Measurements from ENCODE around the gene CAPN12.

CAPN12 gene

DNA sequence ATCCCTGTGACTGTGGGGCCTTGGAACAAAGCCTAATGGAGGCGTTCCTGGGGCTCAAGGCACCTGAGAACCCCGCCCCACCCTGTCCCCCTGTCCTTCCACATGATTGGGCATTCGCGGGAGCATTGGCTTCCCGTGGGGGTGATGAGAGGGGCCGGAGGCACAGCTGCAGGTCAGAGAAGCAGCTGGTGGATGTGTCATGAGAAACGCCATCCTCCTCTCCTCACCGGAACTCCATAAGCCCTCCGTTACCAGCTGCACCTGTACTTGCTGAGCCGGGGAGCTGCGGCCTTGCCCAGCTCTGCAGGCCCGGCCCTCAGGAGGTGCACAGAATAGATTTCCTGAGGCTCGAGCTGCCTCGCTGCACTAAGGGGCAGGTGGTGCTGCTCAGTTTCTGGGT is 42.0 kb downstream of the CAPN12 start:
- Mint-ChIP-seq H3K27ac (peak overlapping the region in 1 of 2 donors; percentile 8), H3K27me3 (no peaks in the 10 kb centered on the region), H3K36me3 (ENCODE audit: insufficient read depth) (peaks cover 50% of the 10 kb centered on the region), H3K4me3 (no peak overlapping the region), H3K9me3 (no peaks in the 10 kb centered on the region), H3K4me1 (ENCODE audit: low read depth in 2 of 2) (peaks cover 25 to 26% of the 10 kb centered on the region in 2 donors)
- DNase-seq (no peak), ATAC-seq (replicated peaks) (no peak)

DNA sequence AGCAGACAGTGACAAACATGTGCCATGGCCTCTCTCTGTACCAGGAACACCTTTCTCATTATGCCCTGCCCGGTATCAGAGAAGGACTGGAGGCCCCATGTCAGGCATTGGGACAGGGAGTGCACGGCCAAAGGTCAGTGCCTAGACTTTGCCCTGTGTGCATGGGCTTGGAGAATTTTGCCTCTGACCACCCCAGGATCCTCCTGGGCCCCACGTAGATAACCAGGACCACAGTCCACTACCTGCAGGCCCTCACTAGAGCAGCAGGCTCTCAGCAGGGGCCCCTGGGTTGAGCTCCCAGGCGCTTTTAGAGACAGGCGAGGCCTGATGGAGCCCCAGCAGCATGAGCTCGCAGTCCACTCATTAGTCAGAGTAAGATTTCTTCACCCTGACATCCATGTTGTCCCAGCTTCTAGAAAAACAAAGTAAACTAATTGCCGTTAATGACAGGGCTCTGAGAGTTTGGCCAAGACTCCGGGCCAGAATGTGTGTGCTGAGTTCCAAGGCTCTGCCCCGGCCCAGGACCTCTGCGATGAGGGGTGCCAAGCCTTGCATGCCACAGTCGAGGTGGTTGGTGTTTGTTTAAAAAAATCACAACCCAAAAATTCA is 42.7 kb downstream of the CAPN12 start:
- no peak for ATAC-seq (replicated peaks)
- peaks cover 32 to 33% of the 10 kb centered on the region in 2 donors for H3K4me1 Mint-ChIP-seq (ENCODE audit: low read depth in 2 of 2)

DNA sequence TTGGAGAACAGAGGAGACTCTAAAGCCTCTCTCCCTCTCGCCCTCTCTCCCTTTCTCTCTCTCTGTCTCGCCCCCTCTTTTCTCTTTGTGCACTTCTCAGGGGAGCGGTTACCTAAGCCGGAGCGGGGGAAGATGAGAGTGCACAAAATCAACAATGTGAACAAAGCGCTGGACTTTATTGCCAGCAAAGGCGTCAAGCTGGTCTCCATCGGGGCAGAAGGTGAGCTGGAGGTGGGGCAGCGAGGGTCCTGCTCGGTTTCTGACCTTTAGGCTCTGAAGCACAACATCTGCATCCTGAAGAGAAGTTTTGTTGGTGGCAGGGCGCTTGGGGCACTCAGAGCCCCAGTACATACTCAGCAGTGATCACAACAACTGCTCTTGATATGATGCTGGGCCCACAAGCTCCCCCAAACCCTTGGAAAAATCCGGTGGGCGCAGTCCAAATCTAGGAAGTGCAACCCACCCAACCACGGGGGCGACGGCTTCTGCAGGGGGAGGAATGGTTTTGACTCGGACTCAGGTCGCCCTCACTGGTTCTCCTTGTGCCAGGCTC is 43.3 kb downstream of the CAPN12 start:
- Mint-ChIP-seq H3K27me3 (no peaks in the 10 kb centered on the region), H3K4me1 (ENCODE audit: low read depth in 2 of 2) (peaks cover 38 to 39% of the 10 kb centered on the region in 2 donors), H3K36me3 (ENCODE audit: insufficient read depth) (peaks cover 41% of the 10 kb centered on the region), H3K9me3 (no peaks in the 10 kb centered on the region), H3K27ac (peak overlapping the region in 1 of 2 donors; percentile 53), H3K4me3 (no peak overlapping the region)
- no peak for ATAC-seq (replicated peaks)
- DNase-seq, result no peak

More for the DNA sequence above, 42.7 kb downstream of the CAPN12 start:
- H3K27ac Mint-ChIP-seq, result no peak overlapping the region
- H3K9me3 Mint-ChIP-seq, result no peaks in the 10 kb centered on the region
- H3K27me3 Mint-ChIP-seq, result no peaks in the 10 kb centered on the region
- no peak for DNase-seq
- no peak overlapping the region for H3K4me3 Mint-ChIP-seq
- peaks cover 43% of the 10 kb centered on the region for H3K36me3 Mint-ChIP-seq (ENCODE audit: insufficient read depth)

DNA sequence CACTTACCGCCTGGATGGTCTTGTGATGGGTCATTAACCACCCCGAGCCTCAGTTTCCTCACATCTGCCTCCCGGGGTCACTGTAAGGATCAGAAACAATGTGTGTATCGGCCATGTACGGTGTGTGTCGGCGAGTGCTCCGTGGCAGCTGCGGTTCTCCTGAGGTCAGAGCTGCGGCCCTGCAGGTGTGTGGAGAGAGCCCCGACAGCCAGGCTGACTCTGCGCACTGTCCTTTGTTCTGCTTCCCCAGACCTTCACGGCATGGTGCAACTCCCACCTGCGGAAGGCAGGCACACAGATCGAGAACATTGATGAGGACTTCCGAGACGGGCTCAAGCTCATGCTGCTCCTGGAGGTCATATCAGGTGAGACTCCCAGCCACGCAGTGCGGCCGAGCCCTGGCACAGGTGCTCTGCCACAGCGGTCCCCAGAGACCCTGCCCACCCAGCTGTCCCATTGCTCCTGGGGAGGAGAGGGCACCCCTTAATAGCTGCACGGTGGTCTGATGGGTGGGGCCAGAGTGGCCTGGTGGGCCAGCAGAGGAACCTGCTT is 43.8 kb downstream of the CAPN12 start:
- Mint-ChIP-seq H3K27ac (peak overlapping the region in 1 of 2 donors; percentile 92), H3K4me1 (ENCODE audit: low read depth in 2 of 2) (peaks cover 43 to 45% of the 10 kb centered on the region in 2 donors), H3K36me3 (ENCODE audit: insufficient read depth) (peaks cover 42% of the 10 kb centered on the region), H3K9me3 (no peaks in the 10 kb centered on the region), H3K27me3 (no peaks in the 10 kb centered on the region), H3K4me3 (no peak overlapping the region)
- DNase-seq (no peak), ATAC-seq (replicated peaks) (no peak)

DNA sequence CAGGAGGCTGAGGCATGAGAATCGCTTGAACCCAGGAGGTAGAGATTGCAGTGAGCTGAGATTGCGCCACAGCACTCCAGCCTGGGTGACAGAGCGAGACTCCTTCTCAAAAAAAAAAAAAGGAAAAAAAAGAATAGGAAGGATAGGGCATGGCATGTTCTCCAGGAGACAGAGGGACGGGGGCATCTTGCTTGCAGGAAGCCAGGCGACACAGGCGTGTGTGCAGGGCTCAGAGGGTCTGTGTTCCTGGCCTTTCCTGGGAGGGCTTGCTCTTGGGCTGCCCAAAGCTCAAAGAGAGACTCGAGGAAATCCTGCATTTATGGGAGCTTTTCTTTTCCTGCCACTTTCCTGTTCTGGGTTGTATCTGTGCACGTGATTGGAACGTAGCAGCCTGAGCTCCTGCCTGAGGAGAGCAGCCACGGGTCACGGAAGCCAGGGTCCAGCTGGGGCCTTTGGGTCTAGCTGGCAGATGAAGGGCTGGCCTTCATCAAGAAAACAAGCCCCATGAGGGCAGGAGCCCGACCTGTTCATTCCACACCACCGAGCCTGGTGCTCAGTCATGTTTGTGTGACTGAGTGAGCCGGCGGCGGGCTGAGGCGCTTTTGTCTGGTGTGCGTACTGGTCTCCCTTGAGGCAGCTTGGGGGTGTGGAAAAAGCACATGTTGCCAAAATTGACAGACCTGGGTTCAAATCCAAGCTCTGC is 44.5 kb downstream of the CAPN12 start:
- no peaks in the 10 kb centered on the region for H3K9me3 Mint-ChIP-seq
- peak overlapping the region in 1 of 2 donors; percentile 92 for H3K27ac Mint-ChIP-seq
- no peak for DNase-seq
- peaks cover 49 to 50% of the 10 kb centered on the region in 2 donors for H3K4me1 Mint-ChIP-seq (ENCODE audit: low read depth in 2 of 2)
- ATAC-seq (replicated peaks), result no peak
- H3K36me3 Mint-ChIP-seq (ENCODE audit: insufficient read depth), result peaks cover 38% of the 10 kb centered on the region
- H3K4me3 Mint-ChIP-seq, result no peak overlapping the region
- H3K27me3 Mint-ChIP-seq, result no peaks in the 10 kb centered on the region

DNA sequence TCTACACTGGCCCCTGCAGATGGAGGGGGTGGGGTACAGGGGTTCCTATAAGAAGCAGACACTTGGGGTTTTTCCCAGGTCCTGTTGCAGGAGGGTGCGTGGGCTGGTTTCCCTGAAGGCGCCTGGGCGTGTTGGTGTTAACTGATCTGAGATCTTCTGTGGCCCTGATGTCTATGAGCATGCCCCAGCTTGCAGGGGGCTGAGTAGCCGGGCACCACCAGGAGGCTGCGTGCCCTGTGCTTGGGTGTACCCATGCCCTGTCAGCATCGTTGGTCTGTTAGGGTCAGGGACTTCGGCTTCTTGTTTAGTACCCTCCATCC is 45.3 kb downstream of the CAPN12 start:
- peaks cover 51 to 56% of the 10 kb centered on the region in 2 donors for H3K4me1 Mint-ChIP-seq (ENCODE audit: low read depth in 2 of 2)
- no peaks in the 10 kb centered on the region for H3K9me3 Mint-ChIP-seq
- H3K4me3 Mint-ChIP-seq, result peak overlapping the region in 1 of 2 donors; percentile 42
- H3K27me3 Mint-ChIP-seq, result no peaks in the 10 kb centered on the region
- no peak for DNase-seq
- peaks cover 35% of the 10 kb centered on the region for H3K36me3 Mint-ChIP-seq (ENCODE audit: insufficient read depth)
- peak overlapping the region; percentile 87 to 92 for H3K27ac Mint-ChIP-seq
- ATAC-seq (replicated peaks), result no peak

DNA sequence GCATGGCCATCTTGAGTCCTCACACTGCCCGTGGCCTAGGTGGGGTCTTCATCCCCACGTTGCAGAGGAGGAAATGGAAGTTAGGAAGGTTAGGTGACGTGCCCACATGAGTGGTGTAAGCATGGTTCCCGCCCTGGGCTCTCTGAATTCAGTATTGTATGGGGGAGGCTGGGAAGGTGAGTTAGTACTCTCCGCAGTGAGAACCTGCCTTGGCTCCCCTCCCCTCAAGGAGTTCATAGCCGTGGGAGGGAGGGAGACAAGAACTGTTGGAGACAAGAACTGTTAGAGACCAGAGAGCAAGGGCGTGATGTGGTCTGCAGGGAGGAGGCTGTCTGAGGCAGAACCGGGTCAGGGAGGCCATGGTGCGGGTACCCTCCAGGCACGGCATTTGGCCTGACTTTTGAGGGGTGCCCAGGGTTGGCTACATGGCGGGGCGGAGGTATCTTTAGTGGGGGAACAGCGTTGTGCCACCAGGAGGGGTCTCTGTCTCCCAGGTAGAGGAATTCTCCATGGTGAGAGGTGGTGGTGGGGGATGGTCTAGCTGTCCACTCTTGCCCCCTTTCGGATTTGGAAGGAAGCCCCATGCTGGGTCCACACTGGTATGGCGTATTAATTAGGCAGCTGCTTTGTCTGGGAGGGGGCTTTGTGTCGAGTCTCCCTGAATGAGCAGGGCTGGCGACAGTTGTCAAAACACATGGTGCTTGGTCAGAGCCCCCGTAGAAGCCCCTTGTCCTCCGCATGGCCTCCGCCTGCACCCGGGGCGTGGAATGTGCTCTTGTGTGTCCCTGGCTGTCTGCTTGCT is 45.8 kb downstream of the CAPN12 start:
- H3K4me3 Mint-ChIP-seq, result peak overlapping the region; percentile 42 to 61
- H3K36me3 Mint-ChIP-seq (ENCODE audit: insufficient read depth), result peaks cover 33% of the 10 kb centered on the region
- DNase-seq (no peak), ATAC-seq (replicated peaks) (no peak)
- H3K4me1 Mint-ChIP-seq (ENCODE audit: low read depth in 2 of 2), result peaks cover 55 to 60% of the 10 kb centered on the region in 2 donors
- H3K27ac Mint-ChIP-seq, result peak overlapping the region; percentile 87 to 92
- no peaks in the 10 kb centered on the region for H3K9me3 Mint-ChIP-seq
- H3K27me3 Mint-ChIP-seq, result no peaks in the 10 kb centered on the region

DNA sequence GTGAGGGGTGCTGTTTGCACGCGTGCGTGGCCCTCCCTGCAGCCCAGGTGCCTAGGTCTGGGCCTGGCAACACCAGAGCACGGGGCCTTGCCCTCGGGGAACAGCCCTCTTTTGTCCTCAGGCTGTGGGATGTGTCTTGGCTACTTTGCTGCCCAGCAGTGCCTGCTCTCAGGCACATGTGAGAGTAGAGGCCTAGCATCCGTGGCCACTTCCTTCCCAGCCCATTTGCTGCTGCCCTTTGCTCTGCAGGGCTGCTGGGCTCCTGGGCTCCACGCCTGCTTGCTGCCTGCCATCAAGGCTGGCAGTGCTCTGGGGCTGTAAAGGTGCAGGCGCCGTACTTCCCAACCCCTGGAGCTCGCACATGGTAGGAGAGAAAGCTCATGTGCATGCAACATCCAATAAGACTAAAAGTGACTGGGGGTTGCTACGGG is 46.6 kb downstream of the CAPN12 start:
- H3K4me1 Mint-ChIP-seq (ENCODE audit: low read depth in 2 of 2), result peaks cover 62 to 67% of the 10 kb centered on the region in 2 donors
- H3K27ac Mint-ChIP-seq, result peak overlapping the region; percentile 87 to 92
- peak overlapping the region in 1 of 2 donors; percentile 40 for H3K4me3 Mint-ChIP-seq
- no peak for ATAC-seq (replicated peaks)
- no peaks in the 10 kb centered on the region for H3K9me3 Mint-ChIP-seq
- peaks cover 27% of the 10 kb centered on the region for H3K36me3 Mint-ChIP-seq (ENCODE audit: insufficient read depth)
- DNase-seq, result no peak
- H3K27me3 Mint-ChIP-seq, result no peaks in the 10 kb centered on the region

DNA sequence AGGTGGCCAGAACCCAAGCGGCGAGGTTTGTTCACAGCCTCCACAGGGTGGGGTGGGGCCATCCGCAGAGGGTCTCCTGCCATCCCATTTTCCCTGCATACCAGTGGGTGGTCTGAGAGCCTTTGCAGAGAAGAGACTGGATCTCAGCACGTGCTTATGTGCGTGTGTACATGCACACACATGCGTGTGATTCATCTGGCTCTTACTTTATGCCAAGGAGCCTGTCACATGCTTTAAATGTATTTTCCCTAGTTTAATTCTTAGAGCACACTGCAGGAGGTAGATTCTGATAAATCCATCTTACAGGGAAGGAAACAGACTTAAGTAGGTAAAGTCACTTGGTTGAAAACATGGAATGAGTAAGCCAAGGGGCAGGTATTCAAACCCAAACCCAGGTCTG is 47.1 kb downstream of the CAPN12 start:
- peak overlapping the region; percentile 90 to 92 for H3K27ac Mint-ChIP-seq
- no peak for ATAC-seq (replicated peaks)
- peak overlapping the region in 1 of 2 donors; percentile 40 for H3K4me3 Mint-ChIP-seq
- H3K36me3 Mint-ChIP-seq (ENCODE audit: insufficient read depth), result peaks cover 27% of the 10 kb centered on the region
- H3K27me3 Mint-ChIP-seq, result no peaks in the 10 kb centered on the region
- no peak for DNase-seq
- peaks cover 67 to 72% of the 10 kb centered on the region in 2 donors for H3K4me1 Mint-ChIP-seq (ENCODE audit: low read depth in 2 of 2)
- H3K9me3 Mint-ChIP-seq, result no peaks in the 10 kb centered on the region

DNA sequence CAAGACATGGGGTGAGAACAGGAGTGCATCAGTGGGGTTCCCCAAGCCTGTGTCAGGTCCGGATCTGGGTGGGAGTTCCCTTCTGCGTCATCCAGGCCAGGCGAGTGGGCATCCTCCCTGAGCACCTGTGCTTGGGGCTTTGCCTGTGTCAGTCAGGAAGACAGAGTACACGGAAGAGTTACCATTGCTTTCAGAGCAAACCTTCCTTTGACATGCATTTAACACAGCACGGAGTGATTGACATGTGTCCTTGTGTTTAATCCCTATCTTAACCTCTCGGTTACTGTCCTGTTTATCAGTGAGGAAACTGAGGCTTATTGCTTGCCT is 47.6 kb downstream of the CAPN12 start:
- DNase-seq (no peak), ATAC-seq (replicated peaks) (no peak)
- Mint-ChIP-seq H3K36me3 (ENCODE audit: insufficient read depth) (peaks cover 27% of the 10 kb centered on the region), H3K4me1 (ENCODE audit: low read depth in 2 of 2) (peaks cover 72 to 77% of the 10 kb centered on the region in 2 donors), H3K4me3 (peak overlapping the region; percentile 20 to 40), H3K9me3 (no peaks in the 10 kb centered on the region), H3K27me3 (no peaks in the 10 kb centered on the region), H3K27ac (peak overlapping the region; percentile 90 to 92)

DNA sequence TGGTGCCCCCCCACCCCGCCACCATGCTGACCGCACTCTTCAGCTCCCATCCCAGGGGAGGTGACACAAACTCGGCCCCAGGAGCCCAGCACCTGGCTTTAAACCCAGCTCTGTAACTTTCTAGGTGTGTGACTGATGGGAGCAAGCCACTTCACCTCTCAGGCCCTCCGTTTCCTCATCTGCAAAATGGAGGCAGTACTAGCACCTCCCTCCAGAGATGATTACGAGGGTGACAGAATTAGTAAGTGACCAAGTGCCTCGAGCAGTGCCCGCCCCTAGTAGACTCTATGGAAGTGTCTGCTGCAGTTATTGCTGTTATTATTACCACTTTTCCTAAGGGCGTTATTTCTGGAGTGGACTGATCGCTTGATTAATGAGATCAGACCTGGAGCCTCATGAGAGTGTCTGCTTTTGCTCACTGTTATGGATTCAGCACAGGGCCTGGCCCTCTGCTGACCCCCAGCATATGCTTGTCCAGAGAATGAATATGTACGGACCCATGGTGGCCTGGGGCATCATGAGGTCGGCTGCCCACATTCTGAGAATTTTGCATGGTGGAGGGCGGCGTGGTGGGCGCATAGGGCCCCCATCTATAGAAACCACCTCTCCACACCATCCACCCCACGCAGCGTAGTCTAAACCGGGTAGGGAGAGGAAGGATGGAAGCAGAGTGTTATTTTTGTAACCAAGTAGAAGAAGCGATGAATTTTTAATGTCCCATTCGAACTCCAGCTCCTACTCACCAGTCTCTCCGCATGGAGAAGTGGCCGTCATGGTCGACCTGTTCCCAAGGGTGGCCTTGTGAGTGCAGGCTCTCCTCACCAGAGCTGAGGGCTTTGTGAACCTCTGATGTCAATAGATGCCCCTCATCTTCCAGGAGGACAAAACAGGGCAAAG is 48.2 kb downstream of the CAPN12 start:
- Mint-ChIP-seq H3K9me3 (no peaks in the 10 kb centered on the region), H3K36me3 (ENCODE audit: insufficient read depth) (peaks cover 32% of the 10 kb centered on the region), H3K4me3 (peak overlapping the region; percentile 78), H3K27me3 (no peaks in the 10 kb centered on the region), H3K4me1 (ENCODE audit: low read depth in 2 of 2) (peaks cover 72 to 79% of the 10 kb centered on the region in 2 donors), H3K27ac (peak overlapping the region; percentile 90 to 93)
- DNase-seq (no peak), ATAC-seq (replicated peaks) (no peak)

DNA sequence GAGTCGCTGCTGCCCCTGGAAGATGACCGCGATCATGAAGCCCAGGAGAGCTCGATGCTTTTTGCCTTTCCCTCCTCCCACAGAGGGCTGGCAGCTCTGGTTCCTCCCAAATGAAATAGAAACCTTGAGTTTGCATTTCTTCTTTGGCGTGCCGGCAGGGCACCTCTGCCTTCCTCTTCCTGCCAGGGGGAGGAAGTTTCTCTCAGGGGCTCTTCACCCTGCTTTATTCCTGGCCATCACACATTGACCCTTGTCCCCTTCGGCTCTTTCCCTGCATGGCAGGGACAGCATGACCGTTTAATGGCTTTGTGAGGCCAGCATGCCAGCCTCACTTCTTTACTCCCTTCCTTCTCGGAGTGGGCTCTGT is 49.0 kb downstream of the CAPN12 start:
- H3K27me3 Mint-ChIP-seq, result no peaks in the 10 kb centered on the region
- no peak for ATAC-seq (replicated peaks)
- H3K4me3 Mint-ChIP-seq, result peak overlapping the region; percentile 78
- H3K36me3 Mint-ChIP-seq (ENCODE audit: insufficient read depth), result peaks cover 28% of the 10 kb centered on the region
- H3K27ac Mint-ChIP-seq, result peak overlapping the region; percentile 90 to 93
- no peak for DNase-seq
- no peaks in the 10 kb centered on the region for H3K9me3 Mint-ChIP-seq
- H3K4me1 Mint-ChIP-seq (ENCODE audit: low read depth in 2 of 2), result peaks cover 72 to 79% of the 10 kb centered on the region in 2 donors

All from effector memory CD8-positive, alpha-beta T cell (primary cell).